Stimulated activated CD8-positive, alpha-beta memory T cell treated with anti-CD3 and anti-CD28 coated beads, Interleukin-7, amount 100 ng/mL, for 48 hours (primary cell): ENCODE results near the gene CCDC86.

Experiments
- DNase-seq, 2 donors: peaks; one replicate each; pipeline ENCODE4 v3.0.0-alpha.2; 2020; ENCODE audit warnings: low read depth in 1 of 2; ENCODE audit errors: extremely low read depth in 1 of 2

Gene CCDC86

GRCh38 chr11:60867871-60868681, 26.2 kb downstream of the CCDC86 start:
- DNase-seq, result no peak

- no peak for DNase-seq
These were observed 27.0 kb downstream of the CCDC86 start for GRCh38 chr11:60868682-60869450.

GRCh38 chr11:60869451-60869825, 27.5 kb downstream of the CCDC86 start:
- DNase-seq, result no peak

- DNase-seq, result no peak
These were observed 28.4 kb downstream of the CCDC86 start for GRCh38 chr11:60870276-60870675.

GRCh38 chr11:60870733-60871377, 28.9 kb downstream of the CCDC86 start:
- no peak for DNase-seq

GRCh38 chr11:60871378-60872061, 29.6 kb downstream of the CCDC86 start:
- no peak for DNase-seq

GRCh38 chr11:60872124-60872960, 30.4 kb downstream of the CCDC86 start:
- no peak for DNase-seq

GRCh38 chr11:60872961-60873524, 31.1 kb downstream of the CCDC86 start:
- DNase-seq, result no peak

GRCh38 chr11:60873533-60873932, 31.6 kb downstream of the CCDC86 start:
- DNase-seq, result no peak

- no peak for DNase-seq
These were observed 32.8 kb downstream of the CCDC86 start for GRCh38 chr11:60874421-60875365.

GRCh38 chr11:60875366-60876167, 33.7 kb downstream of the CCDC86 start:
- no peak for DNase-seq

- DNase-seq, result no peak
These were observed 34.2 kb downstream of the CCDC86 start for GRCh38 chr11:60876168-60876485.

- no peak for DNase-seq
These were observed 36.6 kb downstream of the CCDC86 start for GRCh38 chr11:60878245-60879101.

- DNase-seq, result no peak
These were observed 37.2 kb downstream of the CCDC86 start for GRCh38 chr11:60879104-60879503.

GRCh38 chr11:60879971-60880588, 38.2 kb downstream of the CCDC86 start:
- no peak for DNase-seq

GRCh38 chr11:60880643-60881282, 38.9 kb downstream of the CCDC86 start:
- DNase-seq, result no peak
